Measurements from ENCODE around the gene PLD2.
"Not testable (repeated sequence)": the region's sequence is repeated elsewhere in the genome, so short reads cannot be mapped to it uniquely, and the experiment has no call there.

PLD2 gene

GRCh38 chr17:4859816-4860625, 53.1 kb downstream of the PLD2 start:
- no peak for DNase-seq

- DNase-seq, result no peak
These were observed 53.7 kb downstream of the PLD2 start for GRCh38 chr17:4860651-4861050.

GRCh38 chr17:4861052-4861451, 54.1 kb downstream of the PLD2 start:
- no peak for DNase-seq

- DNase-seq, result no peak
These were observed 55.8 kb downstream of the PLD2 start for GRCh38 chr17:4862720-4863119.

GRCh38 chr17:4863321-4863720, 56.4 kb downstream of the PLD2 start:
- no peak for DNase-seq

GRCh38 chr17:4867535-4867934, 60.6 kb downstream of the PLD2 start:
- DNase-seq, result not testable (repeated sequence)

- not testable (repeated sequence) for DNase-seq
These were observed 62.4 kb downstream of the PLD2 start for GRCh38 chr17:4869058-4869998.

GRCh38 chr17:4870855-4871254, 63.9 kb downstream of the PLD2 start:
- DNase-seq, result no peak

GRCh38 chr17:4872786-4873185, 65.8 kb downstream of the PLD2 start:
- no peak for DNase-seq

Measured in CD4-positive, alpha-beta T cell treated with Interleukin-15 for 1 hour (primary cell).